Measurements from ENCODE around the gene GNG7. TPM values are rescaled to one million over a fixed set of nuclear protein-coding genes. Genes with fewer than 3 reads are reported as not detected.
A peak's percentile ranks its signal among the peaks of the same experiment; 100 is the strongest.
"Not testable (repeated sequence)": the region's sequence is repeated elsewhere in the genome, so short reads cannot be mapped to it uniquely, and the experiment has no call there.

Gene GNG7
- total RNA-seq, 1 donor from 2014 or later = 0.96 TPM

DNA sequence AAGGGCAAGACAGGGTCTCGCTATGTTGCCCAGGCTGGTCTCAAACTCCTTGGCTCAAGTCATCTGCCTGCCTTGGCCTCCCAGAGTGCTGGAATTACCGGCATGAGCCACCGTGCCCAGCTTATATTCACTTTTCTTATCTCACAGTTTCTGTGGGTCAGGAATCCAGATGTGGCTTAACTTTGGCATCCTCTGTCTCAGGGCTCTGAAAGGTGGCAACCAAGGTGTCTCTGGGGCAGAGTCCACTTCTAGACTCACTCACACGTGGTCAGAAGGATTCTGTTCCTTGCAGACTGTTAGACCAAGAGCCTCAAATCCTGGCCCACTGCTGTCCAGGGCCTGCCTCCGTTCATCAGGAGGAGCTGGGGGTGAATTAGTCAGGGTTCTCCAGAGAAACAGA is 238.1 kb downstream of the GNG7 start:
- Histone ChIP-seq H3K36me3 (no peaks in the 10 kb centered on the region), H3K4me1 (peaks cover 7 to 16% of the 10 kb centered on the region in 2 donors), H3K27ac (no peak overlapping the region), H3K27me3 (no peaks in the 10 kb centered on the region), H3K4me3 (no peak overlapping the region), H3K9me3 (peaks cover 0 to 4% of the 10 kb centered on the region in 2 donors)
- TF ChIP-seq, protein P1, sequence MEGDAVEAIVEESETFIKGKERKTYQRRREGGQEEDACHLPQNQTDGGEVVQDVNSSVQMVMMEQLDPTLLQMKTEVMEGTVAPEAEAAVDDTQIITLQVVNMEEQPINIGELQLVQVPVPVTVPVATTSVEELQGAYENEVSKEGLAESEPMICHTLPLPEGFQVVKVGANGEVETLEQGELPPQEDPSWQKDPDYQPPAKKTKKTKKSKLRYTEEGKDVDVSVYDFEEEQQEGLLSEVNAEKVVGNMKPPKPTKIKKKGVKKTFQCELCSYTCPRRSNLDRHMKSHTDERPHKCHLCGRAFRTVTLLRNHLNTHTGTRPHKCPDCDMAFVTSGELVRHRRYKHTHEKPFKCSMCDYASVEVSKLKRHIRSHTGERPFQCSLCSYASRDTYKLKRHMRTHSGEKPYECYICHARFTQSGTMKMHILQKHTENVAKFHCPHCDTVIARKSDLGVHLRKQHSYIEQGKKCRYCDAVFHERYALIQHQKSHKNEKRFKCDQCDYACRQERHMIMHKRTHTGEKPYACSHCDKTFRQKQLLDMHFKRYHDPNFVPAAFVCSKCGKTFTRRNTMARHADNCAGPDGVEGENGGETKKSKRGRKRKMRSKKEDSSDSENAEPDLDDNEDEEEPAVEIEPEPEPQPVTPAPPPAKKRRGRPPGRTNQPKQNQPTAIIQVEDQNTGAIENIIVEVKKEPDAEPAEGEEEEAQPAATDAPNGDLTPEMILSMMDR (IDR thresholded peaks at IDR 0.05) = no peak
- intact Hi-C loops (cut with DNase I) = no loop called here
- no peak for DNase-seq (ENCODE audit: low spot score in 2 of 2)

DNA sequence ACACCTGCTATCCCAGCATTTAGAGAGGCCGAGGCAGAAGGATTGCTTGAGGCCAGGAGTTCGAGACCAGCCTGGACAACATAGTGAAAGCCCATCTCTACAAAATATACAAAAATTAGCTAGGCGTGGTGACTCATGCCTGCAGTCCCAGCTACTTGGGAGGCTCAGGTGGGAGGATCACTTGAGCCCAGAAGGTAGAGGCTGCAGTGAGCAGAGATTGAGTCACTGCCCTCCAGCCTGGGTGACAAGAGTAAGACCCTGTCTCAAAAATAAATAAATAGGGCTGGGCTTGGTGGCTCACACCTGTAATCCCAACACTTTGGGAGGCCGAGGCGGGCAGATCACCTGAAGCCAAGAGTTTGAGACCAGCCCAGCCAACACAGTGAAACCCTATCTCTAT is 238.8 kb downstream of the GNG7 start:
- not testable (repeated sequence) for DNase-seq (ENCODE audit: low spot score in 2 of 2)

GRCh38 chr19:2462635-2463421 is 239.7 kb downstream of the GNG7 start:
- TF ChIP-seq, protein P1 (IDR thresholded peaks at IDR 0.05) = peak in 1 of 3 experiments; percentile 8
- Histone ChIP-seq H3K36me3 (no peaks in the 10 kb centered on the region), H3K4me1 (peaks cover 7 to 16% of the 10 kb centered on the region in 2 donors), H3K27ac (peak overlapping the region; percentile 13 to 60), H3K4me3 (peak overlapping the region; percentile 51 to 80), H3K9me3 (peaks cover 0 to 4% of the 10 kb centered on the region in 2 donors), H3K27me3 (no peaks in the 10 kb centered on the region)
- DNase-seq (ENCODE audit: low spot score in 2 of 2) = peak in 1 of 2 donors; percentile 93
- intact Hi-C loops (cut with DNase I) = no loop called here

More for the DNA sequence above, 238.8 kb downstream of the GNG7 start:
- H3K4me1 ChIP-seq = peaks cover 7 to 16% of the 10 kb centered on the region in 2 donors
- H3K4me3 ChIP-seq; intact Hi-C loops (cut with DNase I); H3K27me3 ChIP-seq; H3K9me3 ChIP-seq; H3K36me3 ChIP-seq: not testable (repeated sequence)
- peak overlapping the region; percentile 13 to 60 for H3K27ac ChIP-seq

DNA sequence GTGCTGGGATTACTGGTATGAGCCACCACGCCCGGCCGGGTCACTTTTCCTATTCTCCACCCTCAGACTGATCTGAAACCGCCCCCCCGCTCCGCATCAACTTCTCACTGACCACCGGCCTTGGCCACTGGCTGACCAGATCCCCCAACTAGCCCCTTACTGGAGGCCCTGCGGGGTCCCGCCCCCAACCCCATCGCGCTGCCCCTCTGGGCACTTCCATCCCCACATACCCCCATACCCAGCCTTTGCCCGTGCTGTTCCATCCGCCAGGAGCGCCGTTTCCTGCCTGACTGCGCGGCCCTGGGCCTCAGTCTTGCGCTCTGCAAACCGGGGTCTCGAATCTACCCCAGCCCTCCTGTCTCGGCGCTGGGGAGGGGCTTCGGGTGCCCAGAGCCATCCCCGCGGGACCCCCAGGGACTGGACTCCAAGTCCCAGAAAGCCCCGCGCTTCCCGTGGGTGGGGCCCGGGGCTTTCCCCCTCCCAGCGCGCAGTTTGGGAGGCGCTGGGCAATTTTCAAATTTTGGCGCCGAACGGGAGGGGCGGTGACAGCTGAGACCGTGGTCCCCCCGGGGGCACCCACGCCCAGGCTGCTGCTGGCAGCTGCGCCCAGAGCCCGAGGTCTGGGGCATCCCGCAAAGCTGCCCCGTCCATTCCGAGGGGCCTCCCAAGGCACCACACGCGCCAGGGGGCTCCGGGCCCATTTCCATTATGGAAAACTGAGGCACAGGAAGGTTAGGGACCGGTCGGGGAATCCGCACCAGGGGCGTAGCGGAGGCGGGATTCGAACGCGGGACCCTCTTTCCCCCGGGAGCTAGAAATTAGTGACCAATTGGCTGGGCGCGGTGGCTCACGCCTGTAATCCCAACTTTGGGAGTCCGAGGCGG is 240.5 kb downstream of the GNG7 start:
- DNase-seq (ENCODE audit: low spot score in 2 of 2) = no peak
- no peak overlapping the region for H3K27ac ChIP-seq
- peak overlapping the region; percentile 51 to 80 for H3K4me3 ChIP-seq
- peaks cover 0 to 4% of the 10 kb centered on the region in 2 donors for H3K9me3 ChIP-seq
- H3K36me3 ChIP-seq = no peaks in the 10 kb centered on the region
- no peaks in the 10 kb centered on the region for H3K27me3 ChIP-seq
- H3K4me1 ChIP-seq = peaks cover 7 to 19% of the 10 kb centered on the region in 2 donors
- TF ChIP-seq, protein P1 (IDR thresholded peaks at IDR 0.05) = peak in 1 of 3 experiments; percentile 30
- intact Hi-C loops (cut with DNase I) = no loop called here

Other genes with a start within 250 kb of the GNG7 start
- gene LMNB2, start 245.7 kb downstream of the GNG7 start, total RNA-seq = 38.7 TPM
- 514 TPM for gene GADD45B, start 226.6 kb downstream of the GNG7 start, total RNA-seq
- not detected for gene DIRAS1, start 18.7 kb upstream of the GNG7 start, total RNA-seq
- gene SLC39A3, start 37.3 kb upstream of the GNG7 start, total RNA-seq = 72.7 TPM
- 29.8 TPM for gene SGTA, start 80.6 kb upstream of the GNG7 start, total RNA-seq
- gene THOP1, start 82.8 kb upstream of the GNG7 start, total RNA-seq = 67.3 TPM
- gene ZNF554, start 117.2 kb upstream of the GNG7 start, total RNA-seq = 1.1 TPM
- gene ZNF555, start 138.8 kb upstream of the GNG7 start, total RNA-seq = 6.8 TPM
- gene ZNF556, start 164.6 kb upstream of the GNG7 start, total RNA-seq = not detected
- gene ZNF57, start 198.2 kb upstream of the GNG7 start, total RNA-seq = 9.8 TPM
- 3.0 TPM for gene ZNF77, start 242.3 kb upstream of the GNG7 start, total RNA-seq